Neural progenitor cell (in vitro differentiated cells): ENCODE data around the gene SLC25A2. TPM values are rescaled to one million over a fixed set of nuclear protein-coding genes. Genes with fewer than 3 reads are reported as not detected.
"Not testable (repeated sequence)": the region's sequence is repeated elsewhere in the genome, so short reads cannot be mapped to it uniquely, and the experiment has no call there.

Experiments used
- DNase-seq: peaks from one replicate; pipeline ENCODE4 v3.0.0-alpha.2; 2016; ENCODE audit warnings: low spot score
- H2AFZ ChIP-seq: fragments of 200-600 bp; sonication (generic); replicated peaks from 2 replicates; pipeline ENCODE4 v1.6.1; 2016; ENCODE audit warnings: antibody characterized with exemption
- H3F3A ChIP-seq: fragments of 200-600 bp; sonication (generic); 2 replicates; pipeline ENCODE4 v1.6.1; 2016; ENCODE audit warnings: antibody characterized with exemption, low read depth
- H3K27ac ChIP-seq: fragments of 200-600 bp; sonication (generic); 2 replicates; pipeline ENCODE4 v1.5.1; 2016; ENCODE audit warnings: mild to moderate bottlenecking
- H3K27me3 ChIP-seq: fragments of 200-600 bp; sonication (generic); 2 replicates; pipeline ENCODE4 v1.6.1; 2016; ENCODE audit warnings: mild to moderate bottlenecking, moderate library complexity
- H3K36me3 ChIP-seq: fragments of 200-600 bp; sonication (generic); 2 replicates; pipeline ENCODE4 v1.5.1; 2016
- H3K4me1 ChIP-seq: fragments of 200-600 bp; sonication (generic); 2 replicates; pipeline ENCODE4 v1.6.1; 2016; ENCODE audit warnings: mixed run types
- H3K4me2 ChIP-seq: fragments of 200-600 bp; sonication (generic); 2 replicates; pipeline ENCODE4 v1.6.1; 2016
- H3K4me3 ChIP-seq: fragments of 200-600 bp; sonication (generic); 2 replicates; pipeline ENCODE4 v1.5.1; 2016
- H3K79me2 ChIP-seq: fragments of 200-600 bp; sonication (generic); 2 replicates; pipeline ENCODE4 v1.6.1; 2016; ENCODE audit warnings: low read depth
- H3K9ac ChIP-seq: fragments of 200-600 bp; sonication (generic); 2 replicates; pipeline ENCODE4 v1.6.1; 2016
- H3K9me3 ChIP-seq: fragments of 200-600 bp; sonication (generic); 2 replicates; pipeline ENCODE4 v1.5.1; 2016; ENCODE audit warnings: low read depth
- H4K20me1 ChIP-seq: fragments of 200-600 bp; sonication (generic); 2 replicates; pipeline ENCODE4 v1.6.1; 2016; ENCODE audit warnings: low read depth
- H3K27ac Mint-ChIP-seq: 3 replicates; pipeline ENCODE4 v1.8.0; 2021; ENCODE audit warnings: mixed read lengths
- H3K27me3 Mint-ChIP-seq: 2 replicates; pipeline ENCODE4 v1.8.0; 2022; ENCODE audit warnings: low read depth, mild to moderate bottlenecking, inconsistent platforms, moderate library complexity, mixed read lengths; ENCODE audit not compliant: insufficient read depth
- H3K36me3 Mint-ChIP-seq: 3 replicates; pipeline ENCODE4 v1.8.0; 2021; ENCODE audit warnings: mixed read lengths
- H3K4me1 Mint-ChIP-seq: 3 replicates; pipeline ENCODE4 v1.8.0; 2021; ENCODE audit warnings: mixed read lengths
- H3K4me3 Mint-ChIP-seq: 3 replicates; pipeline ENCODE4 v1.8.0; 2021; ENCODE audit warnings: mild to moderate bottlenecking, moderate library complexity, mixed read lengths
- H3K9me3 Mint-ChIP-seq: 3 replicates; pipeline ENCODE4 v1.8.0; 2020; ENCODE audit warnings: mixed read lengths
- CTCF ChIP-seq: fragments of 200-600 bp; sonication (generic); IDR thresholded peaks from 2 replicates; pipeline ENCODE4 v1.5.1; 2017; ENCODE audit warnings: antibody characterized with exemption, mild to moderate bottlenecking
- EZH2 ChIP-seq: fragments of 200-600 bp; sonication (generic); IDR thresholded peaks from 2 replicates; pipeline ENCODE4 v1.6.1; 2017; ENCODE audit warnings: antibody characterized with exemption, mild to moderate bottlenecking, moderate library complexity
- EZH2phosphoT487 ChIP-seq: fragments of 200-600 bp; sonication (generic); IDR thresholded peaks from 2 replicates; pipeline ENCODE4 v1.6.1; 2017; ENCODE audit warnings: antibody characterized with exemption
- total RNA-seq: library from RNA; depleted of rRNA; stranded (reverse); fragments of >200 nt; gene quantifications from 2 replicates; pipeline ENCODE4 v1.2.3, GENCODE V29; 2015; ENCODE audit warnings: low replicate concordance

SLC25A2 gene
- total RNA-seq, 1 donor from 2014 or later, result 0.22 TPM

- TF ChIP-seq EZH2 (no peak), EZH2phosphoT487 (no peak), CTCF (no peak)
- H3K9ac ChIP-seq, result no peak overlapping the region
- no peaks in the 10 kb centered on the region for H3K27me3 ChIP-seq
- Mint-ChIP-seq H3K27ac (no peak overlapping the region), H3K36me3 (peaks cover 57% of the 10 kb centered on the region), H3K27me3 (peaks cover 8% of the 10 kb centered on the region), H3K9me3 (peaks cover 83% of the 10 kb centered on the region), H3K4me3 (peak overlapping the region; percentile 98), H3K4me1 (peaks cover 4% of the 10 kb centered on the region)
- H3K27ac ChIP-seq, result no peak overlapping the region
- H3K4me2 ChIP-seq, result no peak overlapping the region
- H2AFZ ChIP-seq, result no peak overlapping the region
- H3K36me3 ChIP-seq, result peaks cover 33% of the 10 kb centered on the region
- peaks cover 45% of the 10 kb centered on the region for H3K79me2 ChIP-seq
- H3K9me3 ChIP-seq, result peaks cover 26% of the 10 kb centered on the region
- no peaks in the 10 kb centered on the region for H3K4me1 ChIP-seq
- no peak for DNase-seq
- peaks cover 17% of the 10 kb centered on the region for H3F3A ChIP-seq
- no peaks in the 10 kb centered on the region for H4K20me1 ChIP-seq
- H3K4me3 ChIP-seq, result peak overlapping the region; percentile 83
Measured at GRCh38 chr5:141319202-141319601, 15.4 kb upstream of the SLC25A2 start.

GRCh38 chr5:141316963-141317362, 13.1 kb upstream of the SLC25A2 start:
- Mint-ChIP-seq H3K36me3 (peaks cover 76% of the 10 kb centered on the region), H3K9me3 (peaks cover 95% of the 10 kb centered on the region)
- not testable (repeated sequence) for H2AFZ ChIP-seq, H3K4me1 Mint-ChIP-seq, H3K4me3 Mint-ChIP-seq, H3K9ac ChIP-seq, H3K27me3 Mint-ChIP-seq, H3K4me1 ChIP-seq, H3K27me3 ChIP-seq, H4K20me1 ChIP-seq, H3K4me3 ChIP-seq, H3K27ac ChIP-seq, H3K4me2 ChIP-seq, H3K27ac Mint-ChIP-seq, DNase-seq
- Histone ChIP-seq H3K36me3 (peaks cover 33% of the 10 kb centered on the region), H3K79me2 (peaks cover 64% of the 10 kb centered on the region), H3F3A (peaks cover 17% of the 10 kb centered on the region), H3K9me3 (peaks cover 26% of the 10 kb centered on the region)

GRCh38 chr5:141313711-141314110, 9.9 kb upstream of the SLC25A2 start:
- no peaks in the 10 kb centered on the region for H3K4me1 ChIP-seq
- Mint-ChIP-seq H3K4me3 (no peak overlapping the region), H3K27me3 (peaks cover 4% of the 10 kb centered on the region), H3K36me3 (peaks cover 74% of the 10 kb centered on the region), H3K4me1 (no peaks in the 10 kb centered on the region), H3K9me3 (peaks cover 90% of the 10 kb centered on the region), H3K27ac (no peak overlapping the region)
- peaks cover 48% of the 10 kb centered on the region for H3K79me2 ChIP-seq
- H3K9ac ChIP-seq, result no peak overlapping the region
- no peaks in the 10 kb centered on the region for H3K27me3 ChIP-seq
- H3K36me3 ChIP-seq, result peaks cover 21% of the 10 kb centered on the region
- H3K4me2 ChIP-seq, result no peak overlapping the region
- no peak overlapping the region for H3K27ac ChIP-seq
- no peak overlapping the region for H2AFZ ChIP-seq
- H3K4me3 ChIP-seq, result no peak overlapping the region
- no peaks in the 10 kb centered on the region for H4K20me1 ChIP-seq
- TF ChIP-seq EZH2 (no peak), CTCF (no peak), EZH2phosphoT487 (no peak)
- peaks cover 14% of the 10 kb centered on the region for H3K9me3 ChIP-seq
- no peaks in the 10 kb centered on the region for H3F3A ChIP-seq
- no peak for DNase-seq

GRCh38 chr5:141306630-141307029, 2.8 kb upstream of the SLC25A2 start:
- H3K36me3 Mint-ChIP-seq, result peaks cover 44% of the 10 kb centered on the region
- Histone ChIP-seq H3F3A (no peaks in the 10 kb centered on the region), H3K9me3 (no peaks in the 10 kb centered on the region), H4K20me1 (no peaks in the 10 kb centered on the region), H3K4me1 (no peaks in the 10 kb centered on the region), H3K27ac (no peak overlapping the region), H3K36me3 (no peaks in the 10 kb centered on the region), H3K4me2 (no peak overlapping the region), H3K79me2 (no peaks in the 10 kb centered on the region), H3K4me3 (no peak overlapping the region), H3K9ac (no peak overlapping the region), H3K27me3 (no peaks in the 10 kb centered on the region), H2AFZ (no peak overlapping the region)
- no peak for DNase-seq
- H3K9me3 Mint-ChIP-seq, result peaks cover 81% of the 10 kb centered on the region
- H3K4me3 Mint-ChIP-seq, result no peak overlapping the region
- H3K27me3 Mint-ChIP-seq, result peaks cover 10% of the 10 kb centered on the region
- H3K4me1 Mint-ChIP-seq, result no peaks in the 10 kb centered on the region
- TF ChIP-seq EZH2phosphoT487 (no peak), CTCF (no peak), EZH2 (no peak)
- no peak overlapping the region for H3K27ac Mint-ChIP-seq
